NCI-H1694 treated with DMSO at 0.1 percent for 48 hours (cell line): ENCODE results near the gene KLRF2.

Experiments
- DNase-seq: peaks from one replicate; lab custom pipeline; 2025; lab: John Stamatoyannopoulos, UW

KLRF2 gene

DNA sequence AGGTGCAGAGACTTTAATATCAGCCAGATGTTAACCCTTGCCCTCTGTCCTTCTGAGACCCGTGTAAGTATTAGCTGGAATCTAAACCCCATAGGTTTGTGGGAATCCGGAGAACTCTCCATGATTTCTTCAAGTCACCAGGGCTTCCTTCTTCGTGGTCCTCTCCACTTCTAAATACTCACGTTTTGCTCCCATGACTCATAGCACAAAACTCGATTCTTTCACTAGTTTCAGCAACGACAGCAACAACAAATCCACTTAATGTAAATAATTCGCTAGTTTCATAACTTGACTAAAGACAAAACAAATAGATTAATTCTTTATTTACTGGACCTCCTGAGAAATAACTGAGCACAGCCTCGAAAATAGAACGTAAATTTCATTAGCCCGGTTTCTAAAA lies 55.3 kb downstream of the KLRF2 start:
- DNase-seq, result no peak

DNA sequence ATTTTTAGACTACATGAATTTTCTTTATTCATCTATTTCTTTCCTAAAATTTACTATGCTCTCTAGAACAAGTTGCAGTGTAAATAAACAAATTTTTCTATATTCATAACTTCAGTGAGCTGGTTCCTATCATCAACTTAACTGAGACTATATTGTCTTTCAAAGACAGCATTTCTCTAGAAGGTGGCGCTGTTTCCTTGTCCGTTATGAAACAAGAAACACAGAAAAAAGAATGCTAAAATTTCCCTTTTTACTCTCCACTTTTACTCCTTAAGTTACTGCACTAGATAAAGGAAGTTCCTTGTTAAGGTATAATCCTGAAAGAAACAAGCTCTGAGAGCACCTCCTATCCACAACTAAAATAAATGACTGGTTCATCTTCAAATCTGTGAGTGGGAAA lies 59.1 kb downstream of the KLRF2 start:
- DNase-seq, result no peak

- no peak for DNase-seq
These were observed 60.5 kb downstream of the KLRF2 start for GRCh38 chr12:9941838-9942237.

DNA sequence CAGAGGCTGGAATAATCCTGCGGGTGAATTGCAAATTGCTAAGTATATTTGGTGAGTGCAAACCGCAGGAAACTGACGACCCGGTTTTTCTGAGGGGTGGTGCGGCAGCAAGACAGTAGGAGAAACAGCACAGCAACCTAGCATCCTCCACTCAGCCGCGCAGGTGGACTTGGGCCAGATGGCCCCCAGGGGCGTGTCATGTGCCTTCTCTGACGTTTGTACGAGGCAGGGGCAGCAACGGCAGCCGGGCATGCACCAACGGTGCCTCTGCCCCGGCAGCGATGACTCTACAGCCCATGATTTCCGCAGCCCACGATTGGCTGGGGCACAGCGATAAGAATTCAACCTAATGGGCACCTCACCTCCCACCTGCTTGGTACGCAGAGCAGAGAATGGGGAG lies 62.0 kb downstream of the KLRF2 start:
- no peak for DNase-seq

DNA sequence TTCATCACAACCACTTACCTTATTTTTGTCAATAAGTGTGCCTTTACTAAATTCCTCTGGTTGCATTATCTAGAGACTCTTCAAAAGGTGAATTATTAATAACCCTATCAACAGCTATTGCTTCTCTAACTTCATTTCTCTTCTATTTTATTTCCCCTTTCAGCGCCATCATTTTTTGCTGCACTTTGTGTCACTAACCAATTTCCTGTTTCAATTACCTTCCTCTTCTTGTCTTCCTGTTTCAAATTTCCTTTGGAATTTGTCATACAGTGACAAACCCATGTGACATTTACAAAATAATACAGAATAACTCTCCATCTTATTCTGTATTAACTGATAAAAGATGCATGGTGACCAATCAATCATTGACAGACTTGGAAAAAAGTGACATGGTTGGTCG lies 63.1 kb downstream of the KLRF2 start:
- DNase-seq, result no peak
